AG10803 (cell line): ENCODE results near the gene RADIL.

Experiments
- DNase-seq: peaks from one replicate; pipeline ENCODE4 v3.0.0; 2010; ENCODE audit warnings: low read depth
- H3K4me3 ChIP-seq: 2 replicates; pipeline ENCODE4 v1.5.1; 2011; ENCODE audit warnings: mild to moderate bottlenecking, low read length, control low read depth
- CTCF ChIP-seq: conservative IDR thresholded peaks from 2 replicates; pipeline ENCODE4 v1.5.1; 2011; ENCODE audit warnings: mild to moderate bottlenecking, low read length, control low read depth, inconsistent platforms

Gene RADIL

GRCh38 chr7:4788627-4789189 is 94.8 kb downstream of the RADIL start:
- DNase-seq: no peak
- no peak overlapping the region for H3K4me3 ChIP-seq
- TF ChIP-seq CTCF: no peak

- TF ChIP-seq CTCF: no peak
- no peak overlapping the region for H3K4me3 ChIP-seq
- DNase-seq: no peak
Observed at GRCh38 chr7:4787947-4788626, 95.4 kb downstream of the RADIL start.

- H3K4me3 ChIP-seq: no peak overlapping the region
- no peak for DNase-seq
- no peak for TF ChIP-seq CTCF
Observed at GRCh38 chr7:4787541-4787940, 96.0 kb downstream of the RADIL start.

GRCh38 chr7:4786015-4786414 is 97.5 kb downstream of the RADIL start:
- H3K4me3 ChIP-seq: no peak overlapping the region
- DNase-seq: no peak
- no peak for TF ChIP-seq CTCF

GRCh38 chr7:4785371-4785770 is 98.1 kb downstream of the RADIL start:
- DNase-seq: no peak
- TF ChIP-seq CTCF: no peak
- H3K4me3 ChIP-seq: no peak overlapping the region

- no peak for DNase-seq
- no peak overlapping the region for H3K4me3 ChIP-seq
- no peak for TF ChIP-seq CTCF
Observed at GRCh38 chr7:4784799-4785198, 98.7 kb downstream of the RADIL start.

- H3K4me3 ChIP-seq: no peak overlapping the region
- no peak for DNase-seq
- TF ChIP-seq CTCF: no peak
Observed at GRCh38 chr7:4783762-4784351, 99.7 kb downstream of the RADIL start.
